Measurements from ENCODE around the gene ARPP19.

The ARPP19 gene

DNA sequence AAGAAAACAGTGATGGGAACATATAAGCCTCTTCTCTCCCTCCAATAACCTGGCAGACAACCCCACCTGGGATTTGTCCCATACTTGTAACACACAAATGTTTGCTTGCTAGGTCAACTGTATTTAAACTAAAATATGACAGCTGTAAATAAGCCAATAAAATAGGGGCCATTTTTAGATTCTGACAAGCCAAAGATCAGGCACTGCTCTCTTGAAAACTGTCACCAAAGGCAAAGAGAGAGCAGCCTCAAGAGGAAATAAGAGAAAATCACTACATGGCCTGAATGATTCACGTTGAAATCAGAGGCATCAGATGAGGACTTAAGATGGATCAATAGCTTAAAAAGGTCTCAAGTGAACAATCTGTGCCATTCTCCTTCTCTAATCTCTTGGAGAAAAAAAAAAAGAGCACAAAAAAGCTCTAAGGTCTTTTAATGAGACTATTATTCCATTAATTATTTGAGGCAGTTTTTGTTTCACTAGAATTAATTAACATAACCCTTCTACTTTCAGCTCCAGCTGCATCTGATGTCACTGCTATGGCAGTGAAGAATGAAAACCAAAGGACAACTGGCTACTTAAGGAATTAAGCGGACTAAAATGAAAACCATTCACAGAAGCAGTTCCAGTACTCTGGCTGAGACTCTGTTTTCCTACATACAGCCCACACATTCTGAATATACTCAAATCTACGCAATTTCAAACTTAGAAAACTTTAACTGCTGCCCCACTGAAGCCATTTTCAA is 59.2 kb downstream of the ARPP19 start:
- Histone ChIP-seq H3K4me1 (ENCODE audit: control insufficient read depth in 1 of 2, insufficient read depth in 2 of 2, low read length in 2 of 2) (no peaks in the 10 kb centered on the region), H3K27me3 (ENCODE audit: low read depth, low read length) (no peaks in the 10 kb centered on the region), H3K27ac (ENCODE audit: low read length) (no peak overlapping the region), H3K4me3 (ENCODE audit: low read depth in 1 of 2, low read length in 2 of 2) (no peak overlapping the region), H3K36me3 (ENCODE audit: control insufficient read depth in 1 of 2, insufficient read depth in 2 of 2, low read length in 2 of 2) (no peaks in the 10 kb centered on the region), H3K9me3 (ENCODE audit: control insufficient read depth in 1 of 2, low read length in 2 of 2) (no peaks in the 10 kb centered on the region)

DNA sequence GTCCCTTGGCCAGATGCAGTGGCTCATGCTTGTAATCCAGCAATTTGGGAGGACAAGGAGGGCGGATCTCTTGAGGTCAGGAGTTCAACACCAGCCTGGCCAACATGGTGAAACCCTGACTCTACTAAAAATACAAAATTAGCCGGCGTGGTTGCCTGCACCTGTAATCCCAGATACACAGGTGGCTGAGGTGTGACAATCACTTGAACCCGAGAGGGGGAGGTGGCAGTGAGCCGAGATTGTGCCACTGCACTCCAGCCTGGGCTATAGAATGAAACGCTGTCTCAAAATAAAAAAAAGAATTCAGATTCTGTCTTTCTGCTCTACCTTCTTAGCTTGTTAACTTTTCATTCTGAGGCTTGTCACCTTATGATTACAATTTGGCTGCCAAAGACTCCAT is 62.3 kb downstream of the ARPP19 start:
- Histone ChIP-seq H3K27me3 (ENCODE audit: low read depth, low read length) (no peaks in the 10 kb centered on the region), H3K4me3 (ENCODE audit: low read depth in 1 of 2, low read length in 2 of 2) (no peak overlapping the region), H3K9me3 (ENCODE audit: control insufficient read depth in 1 of 2, low read length in 2 of 2) (no peaks in the 10 kb centered on the region), H3K36me3 (ENCODE audit: control insufficient read depth in 1 of 2, insufficient read depth in 2 of 2, low read length in 2 of 2) (no peaks in the 10 kb centered on the region), H3K4me1 (ENCODE audit: control insufficient read depth in 1 of 2, insufficient read depth in 2 of 2, low read length in 2 of 2) (no peaks in the 10 kb centered on the region), H3K27ac (ENCODE audit: low read length) (no peak overlapping the region)

DNA sequence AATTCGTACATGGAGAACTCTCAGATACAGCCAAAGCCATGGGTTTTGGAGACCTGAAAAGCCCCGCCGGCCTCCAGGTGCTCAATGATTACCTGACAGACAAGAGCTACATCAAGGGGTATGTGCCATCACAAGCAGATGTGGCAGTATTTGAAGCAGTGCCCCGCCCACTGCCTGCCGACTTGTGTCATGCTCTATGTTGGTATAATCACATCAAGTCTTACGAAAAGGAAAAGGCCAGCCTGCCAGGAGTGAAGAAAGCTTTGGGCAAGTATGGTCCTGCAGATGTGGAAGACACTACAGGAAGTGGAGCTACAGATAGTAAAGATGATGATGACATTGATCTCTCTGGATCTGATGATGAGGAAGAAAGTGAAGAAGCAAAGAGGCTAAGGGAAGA is 63.7 kb downstream of the ARPP19 start:
- Histone ChIP-seq H3K4me3 (ENCODE audit: low read depth in 1 of 2, low read length in 2 of 2) (no peak overlapping the region), H3K4me1 (ENCODE audit: control insufficient read depth in 1 of 2, insufficient read depth in 2 of 2, low read length in 2 of 2) (no peaks in the 10 kb centered on the region), H3K27me3 (ENCODE audit: low read depth, low read length) (no peaks in the 10 kb centered on the region), H3K36me3 (ENCODE audit: control insufficient read depth in 1 of 2, insufficient read depth in 2 of 2, low read length in 2 of 2) (no peaks in the 10 kb centered on the region), H3K9me3 (ENCODE audit: control insufficient read depth in 1 of 2, low read length in 2 of 2) (no peaks in the 10 kb centered on the region), H3K27ac (ENCODE audit: low read length) (no peak overlapping the region)

GRCh38 chr15:52503788-52504496 is 64.9 kb downstream of the ARPP19 start:
- H3K27me3 ChIP-seq (ENCODE audit: low read depth, low read length) = no peaks in the 10 kb centered on the region
- no peaks in the 10 kb centered on the region for H3K36me3 ChIP-seq (ENCODE audit: control insufficient read depth in 1 of 2, insufficient read depth in 2 of 2, low read length in 2 of 2)
- H3K27ac ChIP-seq (ENCODE audit: low read length) = no peak overlapping the region
- H3K9me3 ChIP-seq (ENCODE audit: control insufficient read depth in 1 of 2, low read length in 2 of 2) = no peaks in the 10 kb centered on the region
- H3K4me1 ChIP-seq (ENCODE audit: control insufficient read depth in 1 of 2, insufficient read depth in 2 of 2, low read length in 2 of 2) = no peaks in the 10 kb centered on the region
- H3K4me3 ChIP-seq (ENCODE audit: low read depth in 1 of 2, low read length in 2 of 2) = no peak overlapping the region

DNA sequence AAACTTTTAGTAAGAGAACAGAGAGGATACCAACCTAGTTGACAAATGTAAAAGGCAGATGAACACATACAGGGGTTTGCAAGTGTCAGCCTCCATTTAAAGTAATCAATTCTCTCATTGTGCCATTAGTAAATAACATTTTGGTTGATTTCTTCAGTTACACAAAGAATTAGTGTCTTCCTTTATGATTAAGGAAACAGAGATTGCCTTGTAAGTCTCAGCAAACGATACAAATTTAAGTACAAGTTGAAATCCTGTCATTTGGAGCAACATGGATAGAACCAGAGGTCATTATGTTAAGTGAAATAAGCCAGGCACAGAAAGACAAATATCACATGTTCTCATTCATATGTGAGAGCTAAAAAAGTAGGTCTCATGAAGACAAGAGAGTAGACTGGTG is 66.2 kb downstream of the ARPP19 start:
- Histone ChIP-seq H3K4me1 (ENCODE audit: control insufficient read depth in 1 of 2, insufficient read depth in 2 of 2, low read length in 2 of 2) (no peaks in the 10 kb centered on the region), H3K4me3 (ENCODE audit: low read depth in 1 of 2, low read length in 2 of 2) (no peak overlapping the region), H3K27me3 (ENCODE audit: low read depth, low read length) (no peaks in the 10 kb centered on the region), H3K36me3 (ENCODE audit: control insufficient read depth in 1 of 2, insufficient read depth in 2 of 2, low read length in 2 of 2) (no peaks in the 10 kb centered on the region), H3K9me3 (ENCODE audit: control insufficient read depth in 1 of 2, low read length in 2 of 2) (no peaks in the 10 kb centered on the region), H3K27ac (ENCODE audit: low read length) (no peak overlapping the region)

DNA sequence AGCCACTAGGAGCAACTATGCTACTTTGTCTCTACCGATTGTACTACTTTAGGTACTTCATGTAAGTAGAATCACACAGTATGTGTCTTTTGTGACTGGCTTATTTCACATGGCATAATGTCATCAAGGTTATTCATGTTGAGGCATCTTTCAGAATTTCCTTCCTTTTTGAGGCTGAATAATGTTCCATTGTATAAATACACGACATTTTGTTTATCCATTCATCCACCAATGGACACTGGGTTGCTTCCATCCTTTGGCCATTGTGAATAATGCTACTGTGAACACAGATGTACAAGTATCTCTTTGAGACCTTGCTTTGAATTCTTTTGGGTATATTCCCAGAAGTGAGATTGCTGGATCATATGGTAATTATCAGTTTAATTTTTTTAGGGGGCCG is 69.3 kb downstream of the ARPP19 start:
- Histone ChIP-seq H3K27me3 (ENCODE audit: low read depth, low read length) (no peaks in the 10 kb centered on the region), H3K4me3 (ENCODE audit: low read depth in 1 of 2, low read length in 2 of 2) (no peak overlapping the region), H3K4me1 (ENCODE audit: control insufficient read depth in 1 of 2, insufficient read depth in 2 of 2, low read length in 2 of 2) (no peaks in the 10 kb centered on the region), H3K9me3 (ENCODE audit: control insufficient read depth in 1 of 2, low read length in 2 of 2) (no peaks in the 10 kb centered on the region), H3K27ac (ENCODE audit: low read length) (no peak overlapping the region), H3K36me3 (ENCODE audit: control insufficient read depth in 1 of 2, insufficient read depth in 2 of 2, low read length in 2 of 2) (no peaks in the 10 kb centered on the region)

- Histone ChIP-seq H3K9me3 (ENCODE audit: control insufficient read depth in 1 of 2, low read length in 2 of 2) (no peaks in the 10 kb centered on the region), H3K36me3 (ENCODE audit: control insufficient read depth in 1 of 2, insufficient read depth in 2 of 2, low read length in 2 of 2) (no peaks in the 10 kb centered on the region), H3K4me3 (ENCODE audit: low read depth in 1 of 2, low read length in 2 of 2) (no peak overlapping the region), H3K4me1 (ENCODE audit: control insufficient read depth in 1 of 2, insufficient read depth in 2 of 2, low read length in 2 of 2) (no peaks in the 10 kb centered on the region), H3K27me3 (ENCODE audit: low read depth, low read length) (no peaks in the 10 kb centered on the region), H3K27ac (ENCODE audit: low read length) (no peak overlapping the region)
Measured at GRCh38 chr15:52498706-52499105, 70.1 kb downstream of the ARPP19 start.

Measured in muscle layer of duodenum (tissue), 2 donors.